HL-60 (cell line): ENCODE measurements around the gene ARAF.
A peak's percentile ranks its signal among the peaks of the same experiment; 100 is the strongest.

Experiments used
- DNase-seq, 2 experiments: peaks; one replicate each; pipeline ENCODE4 v3.0.0-alpha.2; 2010 to 2020; ENCODE audit warnings: low read depth in 1 of 2, low spot score in 1 of 2
- H3K27ac ChIP-seq: fragments of 250-450 bp; sonication (Bioruptor Pico); replicated peaks from 2 replicates; pipeline ENCODE4 v1.5.1; 2020; ENCODE audit warnings: mild to moderate bottlenecking, moderate library complexity
- H3K27me3 ChIP-seq: fragments of 250-450 bp; sonication (Bioruptor Pico); 2 replicates; pipeline ENCODE4 v1.5.1; 2021; ENCODE audit warnings: mild to moderate bottlenecking, moderate library complexity; ENCODE audit not compliant: insufficient read depth, poor library complexity, severe bottlenecking
- H3K4me3 ChIP-seq: replicated peaks from 2 replicates; pipeline ENCODE4 v1.5.1; 2011; ENCODE audit warnings: mild to moderate bottlenecking, control low read depth, low read length; ENCODE audit not compliant: insufficient read depth
- CTCF ChIP-seq: IDR thresholded peaks from one replicate; pipeline ENCODE4 v1.5.1; 2011; ENCODE audit warnings: low read length, control low read depth, inconsistent platforms; ENCODE audit not compliant: insufficient read depth
- GABPA ChIP-seq: IDR thresholded peaks from 2 replicates; pipeline ENCODE4 v1.6.1; 2012; ENCODE audit warnings: low read depth
- POLR2AphosphoS5 ChIP-seq: IDR thresholded peaks from 2 replicates; pipeline ENCODE4 v1.6.1; 2012; ENCODE audit warnings: low read depth
- REST ChIP-seq: IDR thresholded peaks from 2 replicates; pipeline ENCODE4 v1.6.1; 2012; ENCODE audit warnings: low read depth; ENCODE audit not compliant: insufficient replicate concordance
- SPI1 ChIP-seq: IDR thresholded peaks from 2 replicates; pipeline ENCODE4 v1.6.1; 2012; ENCODE audit warnings: low read depth, mild to moderate bottlenecking, borderline replicate concordance

Gene ARAF

DNA sequence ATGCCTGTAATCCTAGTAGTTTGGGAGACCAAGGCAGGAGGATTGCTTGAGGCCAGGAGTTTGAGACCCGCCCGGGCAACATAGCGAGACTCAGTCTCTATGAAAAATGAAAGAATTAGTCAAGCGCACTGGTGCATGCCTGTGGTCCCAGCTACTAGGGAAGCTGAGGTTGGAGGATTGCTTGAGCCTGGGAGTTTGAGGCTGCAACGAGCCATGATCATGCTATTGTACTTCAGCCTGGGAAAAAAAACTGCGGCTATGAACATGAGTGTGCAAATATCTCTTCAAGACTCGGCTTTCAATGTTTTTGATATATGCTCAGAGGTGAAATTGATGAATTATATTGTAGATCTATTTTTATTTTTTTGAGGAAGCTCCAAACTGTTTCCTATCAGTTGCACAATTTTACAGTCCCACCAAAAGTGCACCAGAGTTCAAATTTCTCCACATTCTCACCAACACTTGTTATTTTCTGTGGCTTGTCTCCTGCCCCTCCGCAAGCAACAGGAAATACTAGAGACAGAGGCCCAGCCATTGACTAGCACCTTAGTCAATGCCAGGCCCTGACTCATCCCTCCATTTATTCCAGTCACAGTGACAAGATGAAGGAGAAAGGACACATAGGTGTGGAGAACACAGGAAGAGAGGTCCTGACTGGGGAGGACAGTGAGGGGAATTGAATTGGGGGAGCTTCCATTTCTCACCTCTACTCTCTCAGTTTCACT, 44.9 kb upstream of the ARAF start:
- TF ChIP-seq GABPA (no peak), POLR2AphosphoS5 (no peak), SPI1 (no peak), CTCF (no peak), REST (no peak)
- H3K27ac ChIP-seq, result no peak overlapping the region
- peak in 1 of 2 experiments; percentile 6 for DNase-seq
- H3K4me3 ChIP-seq, result no peak overlapping the region
- no peaks in the 10 kb centered on the region for H3K27me3 ChIP-seq

DNA sequence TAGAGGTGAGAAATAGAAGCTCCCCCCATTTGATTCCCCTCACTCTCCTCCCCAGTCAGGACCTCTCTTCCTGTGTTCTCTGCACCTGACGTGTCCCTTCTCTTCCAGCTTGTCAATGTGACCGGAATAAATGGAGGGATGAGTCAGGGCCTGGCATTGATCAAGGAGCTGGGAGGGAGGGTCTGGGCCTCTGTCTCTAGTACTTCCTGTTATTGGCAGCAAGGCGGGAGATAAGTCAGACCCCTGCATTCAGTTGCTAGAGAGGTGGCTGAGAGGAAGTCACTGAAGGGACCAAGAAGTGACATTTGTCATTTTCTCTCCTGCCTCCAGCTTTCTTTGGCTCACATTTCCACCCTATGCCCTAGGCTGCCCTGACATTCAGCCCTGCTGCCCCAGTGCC, 42.9 kb upstream of the ARAF start:
- DNase-seq, result no peak
- no peak overlapping the region for H3K27ac ChIP-seq
- no peak overlapping the region for H3K4me3 ChIP-seq
- H3K27me3 ChIP-seq, result no peaks in the 10 kb centered on the region
- TF ChIP-seq REST (no peak), POLR2AphosphoS5 (no peak), CTCF (no peak), SPI1 (no peak), GABPA (no peak)

DNA sequence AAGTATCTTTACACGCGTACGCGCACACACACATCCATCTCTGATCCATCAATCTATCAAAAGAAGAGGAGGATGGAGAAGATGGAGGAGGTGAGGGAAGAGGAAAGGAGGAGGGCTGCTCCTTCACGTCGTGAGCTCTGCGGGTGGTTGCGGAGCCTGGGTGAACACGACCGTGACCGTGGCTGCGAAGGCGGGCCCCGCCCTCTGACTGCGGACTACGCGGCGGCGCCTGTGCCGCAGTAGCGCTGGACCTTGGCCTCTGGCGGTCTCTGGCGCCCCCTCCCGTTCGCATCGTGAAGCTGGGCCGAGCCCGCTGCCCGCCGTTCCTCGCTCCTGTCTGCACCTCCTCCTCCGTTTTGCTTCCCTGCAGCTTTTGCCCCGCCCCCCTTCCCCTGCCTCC, 37.7 kb upstream of the ARAF start:
- DNase-seq, result peak; percentile 47 to 71
- H3K27ac ChIP-seq, result no peak overlapping the region

More for the DNA sequence above, 37.7 kb upstream of the ARAF start:
- H3K27me3 ChIP-seq, result no peaks in the 10 kb centered on the region
- no peak for TF ChIP-seq POLR2AphosphoS5
- TF ChIP-seq CTCF, result peak; percentile 43
- H3K4me3 ChIP-seq, result peak overlapping the region; percentile 51
